Measurements from ENCODE around the gene MDK.
A peak's percentile ranks its signal among the peaks of the same experiment; 100 is the strongest.

The MDK gene

GRCh38 chr11:46353698-46354097, 27.8 kb upstream of the MDK start:
- TF ChIP-seq CTCF (conservative IDR thresholded peaks at IDR 0.05; ENCODE audit: control insufficient read depth, insufficient read depth, low read depth, low read length) = no peak
- peak; percentile 58 for DNase-seq (ENCODE audit: low read depth)
- H3K4me3 ChIP-seq (ENCODE audit: control insufficient read depth, low read depth, low read length) = no peak overlapping the region

- no peak overlapping the region for H3K4me3 ChIP-seq (ENCODE audit: control insufficient read depth, low read depth, low read length)
- DNase-seq (ENCODE audit: low read depth) = peak; percentile 81
- TF ChIP-seq CTCF (conservative IDR thresholded peaks at IDR 0.05; ENCODE audit: control insufficient read depth, insufficient read depth, low read depth, low read length) = no peak
These were observed 24.5 kb upstream of the MDK start for GRCh38 chr11:46356924-46357482.

- H3K4me3 ChIP-seq (ENCODE audit: control insufficient read depth, low read depth, low read length) = no peak overlapping the region
- DNase-seq (ENCODE audit: low read depth) = no peak
- no peak for TF ChIP-seq CTCF (conservative IDR thresholded peaks at IDR 0.05; ENCODE audit: control insufficient read depth, insufficient read depth, low read depth, low read length)
These were observed 24.0 kb upstream of the MDK start for GRCh38 chr11:46357483-46357936.

- H3K4me3 ChIP-seq (ENCODE audit: control insufficient read depth, low read depth, low read length) = no peak overlapping the region
- no peak for DNase-seq (ENCODE audit: low read depth)
- no peak for TF ChIP-seq CTCF (conservative IDR thresholded peaks at IDR 0.05; ENCODE audit: control insufficient read depth, insufficient read depth, low read depth, low read length)
These were observed 21.5 kb upstream of the MDK start for GRCh38 chr11:46359953-46360352.

GRCh38 chr11:46360878-46361277, 20.6 kb upstream of the MDK start:
- no peak for TF ChIP-seq CTCF (conservative IDR thresholded peaks at IDR 0.05; ENCODE audit: control insufficient read depth, insufficient read depth, low read depth, low read length)
- no peak overlapping the region for H3K4me3 ChIP-seq (ENCODE audit: control insufficient read depth, low read depth, low read length)
- no peak for DNase-seq (ENCODE audit: low read depth)

GRCh38 chr11:46361283-46362155, 19.9 kb upstream of the MDK start:
- TF ChIP-seq CTCF (conservative IDR thresholded peaks at IDR 0.05; ENCODE audit: control insufficient read depth, insufficient read depth, low read depth, low read length) = no peak
- DNase-seq (ENCODE audit: low read depth) = peak; percentile 47
- no peak overlapping the region for H3K4me3 ChIP-seq (ENCODE audit: control insufficient read depth, low read depth, low read length)

Data from fibroblast of mammary gland (primary cell).